SU-DHL-6 (cell line): Measurements from ENCODE around the gene HHEX.

Experiments
- H2AFZ ChIP-seq: fragments of 200-600 bp; sonication (generic); 2 replicates; pipeline ENCODE4 v1.6.1; 2014; ENCODE audit warnings: low read depth, mild to moderate bottlenecking, moderate library complexity, mixed read lengths, antibody characterized with exemption, low read length; ENCODE audit not compliant: severe bottlenecking
- H3F3A ChIP-seq: fragments of 200-600 bp; shearing (Covaris generic); 2 replicates; pipeline ENCODE4 v1.6.0; 2016; ENCODE audit warnings: antibody characterized with exemption, mild to moderate bottlenecking; ENCODE audit not compliant: insufficient read depth
- H3K27ac ChIP-seq: fragments of 200-600 bp; sonication (generic); 2 replicates; pipeline ENCODE4 v1.5.1; 2016; ENCODE audit warnings: low read depth, mild to moderate bottlenecking, low read length, moderate library complexity, mixed read lengths
- H3K27me3 ChIP-seq: fragments of 200-600 bp; sonication (generic), shearing (Covaris generic); 2 replicates; pipeline ENCODE4 v1.6.0; 2014; ENCODE audit warnings: mild to moderate bottlenecking, low read length
- H3K36me3 ChIP-seq: fragments of 200-600 bp; sonication (generic); 2 replicates; pipeline ENCODE4 v1.6.1; 2014; ENCODE audit warnings: mild to moderate bottlenecking, low read length, mixed read lengths
- H3K4me2 ChIP-seq: fragments of 300-600, 200-600 bp; shearing (Covaris generic), sonication (generic); 2 replicates; pipeline ENCODE4 v1.6.0; 2014; ENCODE audit warnings: low read length, low read depth, mild to moderate bottlenecking; ENCODE audit not compliant: poor library complexity, severe bottlenecking
- H3K4me3 ChIP-seq: fragments of 200-600 bp; sonication (generic); 2 replicates; pipeline ENCODE4 v1.5.1; 2014; ENCODE audit warnings: antibody characterized with exemption, low read length, mild to moderate bottlenecking, mixed read lengths; ENCODE audit not compliant: insufficient read depth, poor library complexity, severe bottlenecking
- H3K79me2 ChIP-seq: fragments of 200-600 bp; sonication (generic); 2 replicates; pipeline ENCODE4 v1.6.1; 2014; ENCODE audit warnings: mild to moderate bottlenecking, low read length, moderate library complexity; ENCODE audit not compliant: insufficient read depth
- H3K9ac ChIP-seq: fragments of 200-600 bp; sonication (generic); 2 replicates; pipeline ENCODE4 v1.7.0; 2014; ENCODE audit warnings: mild to moderate bottlenecking, low read length
- H3K9me2 ChIP-seq: fragments of 200-600 bp; sonication (generic); replicated peaks from 2 replicates; pipeline ENCODE4 v1.6.1; 2014; ENCODE audit warnings: low read length; ENCODE audit not compliant: insufficient read depth
- H3K9me3 ChIP-seq: fragments of 200-600 bp; sonication (generic); 2 replicates; pipeline ENCODE4 v1.6.1; 2014; ENCODE audit warnings: low read length, mixed read lengths; ENCODE audit not compliant: insufficient read depth
- H4K20me1 ChIP-seq: fragments of 200-600 bp; sonication (generic); 2 replicates; pipeline ENCODE4 v1.6.1; 2014; ENCODE audit warnings: low read depth, mild to moderate bottlenecking, antibody characterized with exemption, low read length, moderate library complexity, mixed read lengths
- EZH2phosphoT487 ChIP-seq: fragments of 200-600 bp; sonication (generic), shearing (Covaris generic); conservative IDR thresholded peaks from 2 replicates; pipeline ENCODE4 v1.6.1; 2018; ENCODE audit warnings: mild to moderate bottlenecking, antibody characterized with exemption, low read length, moderate library complexity, mixed read lengths
- TF ChIP-seq, protein P1 (sequence below): fragments of 200-600 bp; sonication (generic); IDR thresholded peaks from one replicate; pipeline ENCODE4 v1.5.1; 2017; ENCODE audit warnings: antibody characterized with exemption, mild to moderate bottlenecking, low read length, moderate library complexity; ENCODE audit not compliant: insufficient read depth, poor library complexity, severe bottlenecking

Gene HHEX

DNA sequence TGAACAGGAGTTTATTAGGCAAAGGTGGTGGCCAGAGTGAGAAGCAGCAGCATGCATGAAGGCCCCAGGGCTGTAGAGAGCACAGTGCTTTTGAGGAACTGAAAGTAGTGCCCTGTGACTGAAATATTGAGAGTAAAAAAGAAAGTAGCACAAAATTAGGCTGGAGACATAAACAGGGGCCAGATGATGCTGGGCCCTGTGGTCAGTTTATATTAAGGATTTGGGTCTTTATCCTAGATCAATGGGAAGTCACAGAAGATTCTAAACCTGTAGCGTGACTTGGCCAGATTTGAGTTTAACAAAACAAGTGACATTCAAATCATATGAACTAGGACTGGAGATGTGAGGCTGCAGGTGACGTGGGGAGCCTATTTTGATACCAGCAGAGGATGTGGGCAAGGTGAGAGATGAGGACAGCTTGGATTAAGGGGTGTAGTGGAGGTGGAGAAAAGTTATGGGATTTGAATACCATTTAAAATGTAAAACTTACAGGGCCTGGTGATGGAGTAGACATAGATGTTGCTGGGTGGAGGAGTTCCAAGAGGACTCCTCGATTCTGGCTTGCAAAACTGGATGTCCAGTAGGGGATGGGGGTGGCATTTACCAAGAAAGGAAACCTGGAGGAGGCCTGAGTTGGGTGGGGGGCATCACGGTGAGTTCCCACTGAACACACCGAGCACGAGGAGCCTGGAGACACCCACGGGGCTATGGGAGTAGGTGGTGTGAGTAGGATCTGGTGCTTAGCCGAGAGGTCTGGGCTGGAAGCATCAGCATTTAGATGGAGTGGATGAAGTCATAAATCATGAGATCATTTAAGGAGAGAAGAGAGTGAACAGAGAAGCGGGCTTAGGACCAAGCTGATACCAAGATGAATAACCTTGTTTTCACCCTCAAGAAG is 52.8 kb downstream of the HHEX start:
- Histone ChIP-seq H4K20me1 (no peaks in the 10 kb centered on the region), H3K4me2 (peak overlapping the region; percentile 64), H3K27me3 (no peaks in the 10 kb centered on the region), H3K27ac (peak overlapping the region; percentile 81), H3K9ac (peak overlapping the region; percentile 29), H3K36me3 (no peaks in the 10 kb centered on the region), H3K79me2 (no peaks in the 10 kb centered on the region), H3F3A (peaks cover 15% of the 10 kb centered on the region), H3K9me2 (no peaks in the 10 kb centered on the region), H3K9me3 (no peaks in the 10 kb centered on the region), H3K4me3 (peak overlapping the region; percentile 6), H2AFZ (no peak overlapping the region)
- no peak for TF ChIP-seq EZH2phosphoT487
- TF ChIP-seq, protein P1, sequence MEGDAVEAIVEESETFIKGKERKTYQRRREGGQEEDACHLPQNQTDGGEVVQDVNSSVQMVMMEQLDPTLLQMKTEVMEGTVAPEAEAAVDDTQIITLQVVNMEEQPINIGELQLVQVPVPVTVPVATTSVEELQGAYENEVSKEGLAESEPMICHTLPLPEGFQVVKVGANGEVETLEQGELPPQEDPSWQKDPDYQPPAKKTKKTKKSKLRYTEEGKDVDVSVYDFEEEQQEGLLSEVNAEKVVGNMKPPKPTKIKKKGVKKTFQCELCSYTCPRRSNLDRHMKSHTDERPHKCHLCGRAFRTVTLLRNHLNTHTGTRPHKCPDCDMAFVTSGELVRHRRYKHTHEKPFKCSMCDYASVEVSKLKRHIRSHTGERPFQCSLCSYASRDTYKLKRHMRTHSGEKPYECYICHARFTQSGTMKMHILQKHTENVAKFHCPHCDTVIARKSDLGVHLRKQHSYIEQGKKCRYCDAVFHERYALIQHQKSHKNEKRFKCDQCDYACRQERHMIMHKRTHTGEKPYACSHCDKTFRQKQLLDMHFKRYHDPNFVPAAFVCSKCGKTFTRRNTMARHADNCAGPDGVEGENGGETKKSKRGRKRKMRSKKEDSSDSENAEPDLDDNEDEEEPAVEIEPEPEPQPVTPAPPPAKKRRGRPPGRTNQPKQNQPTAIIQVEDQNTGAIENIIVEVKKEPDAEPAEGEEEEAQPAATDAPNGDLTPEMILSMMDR: no peak
